ENCODE measurements around the gene NTRK3.

NTRK3 gene

DNA sequence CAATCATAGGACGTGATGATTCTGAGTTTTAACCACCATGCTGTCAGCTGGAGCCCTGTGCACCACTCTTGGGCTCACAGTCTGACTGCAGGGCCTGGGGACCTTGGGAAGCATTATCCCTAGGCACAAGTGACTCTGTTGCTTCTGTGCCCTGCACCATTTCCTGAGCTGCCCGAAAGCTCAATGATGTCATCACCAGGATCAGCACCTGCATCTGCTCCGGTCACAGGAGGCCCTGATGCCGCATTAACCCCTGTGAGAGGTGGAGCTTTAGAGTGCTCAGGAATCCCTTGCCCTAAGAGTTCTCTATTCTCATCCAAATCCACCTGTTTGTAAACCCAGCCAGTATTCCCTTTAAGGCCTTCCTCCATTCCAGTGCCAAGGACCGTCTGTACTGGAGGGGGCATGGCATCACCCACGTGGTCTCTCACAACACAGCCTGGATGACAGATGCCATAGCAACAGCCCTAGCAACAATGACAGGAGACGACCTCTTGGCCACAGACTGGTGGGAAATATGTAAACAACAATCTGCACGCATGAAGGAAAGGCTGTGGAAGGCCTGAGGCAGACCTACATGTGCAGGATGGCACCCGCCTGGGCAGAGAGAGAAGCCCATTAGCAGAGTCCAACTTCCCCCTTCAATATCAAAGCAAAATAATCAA is 37.9 kb downstream of the NTRK3 start:
- Histone ChIP-seq H3K9me3 (ENCODE audit: insufficient read depth, low read length) (no peaks in the 10 kb centered on the region), H3K4me1 (ENCODE audit: low read length) (peaks cover 10% of the 10 kb centered on the region; the same call in 1 of the 2 replicates), H3K79me2 (ENCODE audit: low read length) (no peaks in the 10 kb centered on the region), H2AFZ (ENCODE audit: low read depth, low read length) (no peak overlapping the region), H3K9ac (ENCODE audit: low read length) (no peak overlapping the region), H3K27me3 (ENCODE audit: low read depth, low read length) (peaks cover 10% of the 10 kb centered on the region), H3K4me3 (ENCODE audit: low read length) (no peak overlapping the region), H3K27ac (ENCODE audit: low read length) (no peak overlapping the region), H3K36me3 (replicated peaks; ENCODE audit: low read depth, low read length) (no peaks in the 10 kb centered on the region), H4K20me1 (ENCODE audit: insufficient read depth, low read length) (no peaks in the 10 kb centered on the region), H3K4me2 (ENCODE audit: low read length) (no peak overlapping the region)
- TF ChIP-seq, protein P1, sequence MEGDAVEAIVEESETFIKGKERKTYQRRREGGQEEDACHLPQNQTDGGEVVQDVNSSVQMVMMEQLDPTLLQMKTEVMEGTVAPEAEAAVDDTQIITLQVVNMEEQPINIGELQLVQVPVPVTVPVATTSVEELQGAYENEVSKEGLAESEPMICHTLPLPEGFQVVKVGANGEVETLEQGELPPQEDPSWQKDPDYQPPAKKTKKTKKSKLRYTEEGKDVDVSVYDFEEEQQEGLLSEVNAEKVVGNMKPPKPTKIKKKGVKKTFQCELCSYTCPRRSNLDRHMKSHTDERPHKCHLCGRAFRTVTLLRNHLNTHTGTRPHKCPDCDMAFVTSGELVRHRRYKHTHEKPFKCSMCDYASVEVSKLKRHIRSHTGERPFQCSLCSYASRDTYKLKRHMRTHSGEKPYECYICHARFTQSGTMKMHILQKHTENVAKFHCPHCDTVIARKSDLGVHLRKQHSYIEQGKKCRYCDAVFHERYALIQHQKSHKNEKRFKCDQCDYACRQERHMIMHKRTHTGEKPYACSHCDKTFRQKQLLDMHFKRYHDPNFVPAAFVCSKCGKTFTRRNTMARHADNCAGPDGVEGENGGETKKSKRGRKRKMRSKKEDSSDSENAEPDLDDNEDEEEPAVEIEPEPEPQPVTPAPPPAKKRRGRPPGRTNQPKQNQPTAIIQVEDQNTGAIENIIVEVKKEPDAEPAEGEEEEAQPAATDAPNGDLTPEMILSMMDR (IDR thresholded peaks at IDR 0.05; ENCODE audit: low read depth, low read length) = no peak
- TF ChIP-seq EZH2phosphoT487 (IDR thresholded peaks at IDR 0.05; ENCODE audit: low read depth) = no peak

DNA sequence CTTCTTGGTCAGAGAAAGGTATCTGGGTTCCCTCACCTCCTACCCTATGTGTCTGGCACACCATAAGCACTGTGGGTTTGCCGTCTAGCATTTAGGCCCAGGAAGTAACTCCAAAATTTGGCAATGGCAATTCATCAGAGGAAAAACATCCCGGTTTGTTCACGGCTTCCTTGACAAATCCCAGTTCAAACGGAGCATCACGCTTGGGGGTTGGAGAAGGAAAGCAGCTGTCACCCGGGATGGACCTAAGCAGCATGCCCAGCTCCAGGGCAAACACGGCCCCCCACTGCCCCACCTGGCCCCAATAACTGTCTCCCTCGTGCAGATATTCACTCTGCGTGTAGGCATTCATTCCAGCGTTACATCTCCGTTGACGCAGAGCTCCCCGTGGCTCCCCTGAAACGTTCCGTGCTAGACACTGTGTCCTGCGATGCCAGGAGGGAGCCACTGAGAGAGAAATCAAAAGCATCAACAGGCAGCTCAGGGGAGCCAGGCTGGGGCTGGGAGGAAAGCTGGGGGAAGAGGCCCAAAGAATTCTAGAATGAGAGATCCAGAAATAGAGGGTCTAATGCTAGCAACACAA is 41.4 kb downstream of the NTRK3 start:
- Histone ChIP-seq H3K4me2 (ENCODE audit: low read length) (no peak overlapping the region), H3K4me3 (ENCODE audit: low read length) (no peak overlapping the region), H3K27me3 (ENCODE audit: low read depth, low read length) (peaks cover 13% of the 10 kb centered on the region), H2AFZ (ENCODE audit: low read depth, low read length) (no peak overlapping the region), H3K79me2 (ENCODE audit: low read length) (no peaks in the 10 kb centered on the region), H3K9me3 (ENCODE audit: insufficient read depth, low read length) (no peaks in the 10 kb centered on the region), H3K36me3 (replicated peaks; ENCODE audit: low read depth, low read length) (no peaks in the 10 kb centered on the region), H3K4me1 (ENCODE audit: low read length) (peaks cover 10% of the 10 kb centered on the region; the same call in 1 of the 2 replicates), H4K20me1 (ENCODE audit: insufficient read depth, low read length) (no peaks in the 10 kb centered on the region), H3K27ac (ENCODE audit: low read length) (no peak overlapping the region), H3K9ac (ENCODE audit: low read length) (no peak overlapping the region)
- no peak for TF ChIP-seq EZH2phosphoT487 (IDR thresholded peaks at IDR 0.05; ENCODE audit: low read depth)
- TF ChIP-seq, protein P1 (IDR thresholded peaks at IDR 0.05; ENCODE audit: low read depth, low read length) = no peak

DNA sequence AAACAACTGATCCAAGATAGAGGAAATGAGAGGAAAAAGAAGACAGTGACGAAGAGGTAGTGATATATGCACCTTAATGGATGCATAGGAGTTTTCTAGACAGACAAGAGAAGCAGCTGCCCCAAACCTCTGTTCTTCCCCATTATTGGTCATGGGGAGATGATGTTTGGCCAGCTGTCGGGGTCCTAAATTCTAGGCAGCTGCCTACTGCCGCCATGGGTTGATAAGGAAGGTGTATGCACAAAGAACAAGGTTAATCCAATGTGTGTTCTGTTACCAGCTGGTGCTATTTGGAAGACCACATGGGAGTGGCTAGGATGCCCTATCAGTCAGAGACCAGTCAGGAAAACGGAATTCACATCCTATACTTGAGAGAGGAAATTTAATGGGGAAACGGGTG is 47.4 kb downstream of the NTRK3 start:
- H3K36me3 ChIP-seq (replicated peaks; ENCODE audit: low read depth, low read length) = no peaks in the 10 kb centered on the region
- H3K4me3 ChIP-seq (ENCODE audit: low read length) = no peak overlapping the region
- H3K4me2 ChIP-seq (ENCODE audit: low read length) = no peak overlapping the region
- no peaks in the 10 kb centered on the region for H3K4me1 ChIP-seq (ENCODE audit: low read length)
- no peak overlapping the region for H3K9ac ChIP-seq (ENCODE audit: low read length)
- H3K27ac ChIP-seq (ENCODE audit: low read length) = no peak overlapping the region
- peaks cover 35% of the 10 kb centered on the region for H3K27me3 ChIP-seq (ENCODE audit: low read depth, low read length)
- no peak for TF ChIP-seq EZH2phosphoT487 (IDR thresholded peaks at IDR 0.05; ENCODE audit: low read depth)
- TF ChIP-seq, protein P1 (IDR thresholded peaks at IDR 0.05; ENCODE audit: low read depth, low read length) = no peak
- H2AFZ ChIP-seq (ENCODE audit: low read depth, low read length) = no peak overlapping the region
- H3K79me2 ChIP-seq (ENCODE audit: low read length) = no peaks in the 10 kb centered on the region
- no peaks in the 10 kb centered on the region for H4K20me1 ChIP-seq (ENCODE audit: insufficient read depth, low read length)
- H3K9me3 ChIP-seq (ENCODE audit: insufficient read depth, low read length) = no peaks in the 10 kb centered on the region

DNA sequence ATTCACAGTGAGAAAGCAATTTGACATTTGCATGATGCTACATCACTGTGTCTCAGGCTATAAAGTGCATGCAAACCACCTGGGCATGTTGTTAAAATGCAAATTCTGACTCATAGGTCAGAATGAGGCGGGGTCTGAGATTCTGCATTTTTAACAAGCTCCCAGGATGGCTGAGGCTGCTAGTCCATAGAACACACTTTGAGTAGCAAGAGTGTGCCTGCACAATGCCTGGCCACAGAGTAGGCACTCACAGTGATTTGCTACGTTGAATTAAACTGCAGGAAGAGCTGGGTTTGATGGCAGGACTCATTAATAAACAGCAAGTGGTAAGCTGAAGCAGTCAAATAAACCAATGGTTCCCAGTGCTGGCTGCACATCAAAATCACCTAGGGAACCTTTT is 48.1 kb downstream of the NTRK3 start:
- H3K4me1 ChIP-seq (ENCODE audit: low read length) = no peaks in the 10 kb centered on the region
- H3K79me2 ChIP-seq (ENCODE audit: low read length) = no peaks in the 10 kb centered on the region
- H3K4me3 ChIP-seq (ENCODE audit: low read length) = no peak overlapping the region
- H3K4me2 ChIP-seq (ENCODE audit: low read length) = no peak overlapping the region
- TF ChIP-seq EZH2phosphoT487 (IDR thresholded peaks at IDR 0.05; ENCODE audit: low read depth) = no peak
- TF ChIP-seq, protein P1 (IDR thresholded peaks at IDR 0.05; ENCODE audit: low read depth, low read length) = no peak
- H3K27me3 ChIP-seq (ENCODE audit: low read depth, low read length) = peaks cover 40% of the 10 kb centered on the region
- no peak overlapping the region for H3K27ac ChIP-seq (ENCODE audit: low read length)
- no peak overlapping the region for H2AFZ ChIP-seq (ENCODE audit: low read depth, low read length)
- H3K36me3 ChIP-seq (replicated peaks; ENCODE audit: low read depth, low read length) = no peaks in the 10 kb centered on the region
- H3K9me3 ChIP-seq (ENCODE audit: insufficient read depth, low read length) = no peaks in the 10 kb centered on the region
- no peak overlapping the region for H3K9ac ChIP-seq (ENCODE audit: low read length)
- no peaks in the 10 kb centered on the region for H4K20me1 ChIP-seq (ENCODE audit: insufficient read depth, low read length)
